Activated CD8-positive, alpha-beta T cell treated with anti-CD3 and anti-CD28 coated beads for 36 hours (primary cell): ENCODE results near the gene FOXN3. TPM values are rescaled to one million over a fixed set of nuclear protein-coding genes. Genes with fewer than 3 reads are reported as not detected.

Source experiments
- ATAC-seq: fragments of 200-7000 bp; cut with Tn5 transposase; one replicate; pipeline ENCODE4 v1.10.0; 2021; ENCODE audit warnings: mild to moderate bottlenecking, moderate library complexity
- CTCF ChIA-PET: fragments of 350-600 bp; sonication (Branson Sonifier 250); formaldehyde crosslinking; loops from one replicate; lab custom pipeline; 2021; ENCODE audit warnings: antibody characterized with exemption; lab: Charles Lee
- POLR2A ChIA-PET: fragments of 350-600 bp; sonication (Branson Sonifier 250); formaldehyde crosslinking; loops from one replicate; lab custom pipeline; 2021; ENCODE audit warnings: antibody characterized with exemption; lab: Charles Lee
- DNase-seq: peaks from one replicate; pipeline ENCODE4 v3.0.0-alpha.2; 2020
- H3K27ac Mint-ChIP-seq: one replicate; pipeline ENCODE4 v1.8.0; 2021; ENCODE audit warnings: mild to moderate bottlenecking, mixed read lengths
- H3K27me3 Mint-ChIP-seq: one replicate; pipeline ENCODE4 v1.8.0; 2021; ENCODE audit warnings: mixed read lengths
- H3K36me3 Mint-ChIP-seq: one replicate; pipeline ENCODE4 v1.8.0; 2021; ENCODE audit warnings: low read depth, mixed read lengths
- H3K4me1 Mint-ChIP-seq: one replicate; pipeline ENCODE4 v1.8.0; 2021; ENCODE audit warnings: low read depth, mixed read lengths
- H3K4me3 Mint-ChIP-seq: one replicate; pipeline ENCODE4 v1.8.0; 2021; ENCODE audit warnings: mild to moderate bottlenecking, moderate library complexity, mixed read lengths
- H3K9me3 Mint-ChIP-seq: one replicate; pipeline ENCODE4 v1.8.0; 2021; ENCODE audit warnings: mixed read lengths
- CTCF ChIP-seq: fragments of 200-600 bp; IDR thresholded peaks from one replicate; pipeline ENCODE4 v1.8.0; 2022; ENCODE audit warnings: antibody characterized with exemption, mild to moderate bottlenecking
- intact Hi-C: fragments of 100-400 bp; cut with micrococcal nuclease; formaldehyde crosslinking; loops from one replicate; pipeline ENCODE4 v1.10.0; 2022
- total RNA-seq, 2 experiments: library from RNA; stranded (reverse); gene quantifications; one replicate each; pipeline ENCODE4 v1.2.3, GENCODE V29; 2021

Gene FOXN3
- total RNA-seq, 2 experiments from 2014 or later = 83.4 to 85.0 TPM

- Mint-ChIP-seq H3K4me1 (peaks cover 2% of the 10 kb centered on the region), H3K27ac (no peak overlapping the region), H3K36me3 (no peaks in the 10 kb centered on the region), H3K27me3 (no peaks in the 10 kb centered on the region), H3K4me3 (no peak overlapping the region), H3K9me3 (no peaks in the 10 kb centered on the region)
- ChIA-PET POLR2A (no interaction called here), CTCF (no interaction called here)
- no peak for TF ChIP-seq CTCF
- intact Hi-C loops = no loop called here
- ATAC-seq = no peak
- no peak for DNase-seq
Measured at GRCh38 chr14:89143595-89143994, 273.4 kb downstream of the FOXN3 start.

DNA sequence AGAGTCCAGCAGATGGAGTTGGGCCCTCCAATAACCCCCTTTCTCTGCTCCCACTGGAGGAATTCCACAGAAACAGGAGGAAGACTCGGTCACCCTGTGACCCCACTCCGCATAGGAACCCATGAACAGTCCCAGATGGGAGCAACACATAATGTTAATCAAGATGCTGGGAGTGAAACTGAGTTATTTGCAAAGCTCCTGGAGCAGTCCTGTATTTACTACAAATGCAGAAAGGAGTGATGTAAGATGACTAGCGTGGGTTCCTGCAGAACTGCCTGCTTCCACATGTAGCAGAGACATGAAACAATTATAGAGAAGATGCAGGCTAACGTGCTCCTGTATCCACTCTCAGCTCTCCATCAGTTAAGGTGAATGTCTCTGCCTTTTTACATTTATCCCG is 274.7 kb downstream of the FOXN3 start:
- H3K27me3 Mint-ChIP-seq = no peaks in the 10 kb centered on the region
- TF ChIP-seq CTCF = no peak
- intact Hi-C loops = no loop called here
- H3K4me1 Mint-ChIP-seq = peaks cover 2% of the 10 kb centered on the region
- DNase-seq (no peak), ATAC-seq (no peak)
- no peak overlapping the region for H3K27ac Mint-ChIP-seq
- ChIA-PET CTCF (no interaction called here), POLR2A (no interaction called here)
- H3K9me3 Mint-ChIP-seq = no peaks in the 10 kb centered on the region
- no peak overlapping the region for H3K4me3 Mint-ChIP-seq
- H3K36me3 Mint-ChIP-seq = no peaks in the 10 kb centered on the region

DNA sequence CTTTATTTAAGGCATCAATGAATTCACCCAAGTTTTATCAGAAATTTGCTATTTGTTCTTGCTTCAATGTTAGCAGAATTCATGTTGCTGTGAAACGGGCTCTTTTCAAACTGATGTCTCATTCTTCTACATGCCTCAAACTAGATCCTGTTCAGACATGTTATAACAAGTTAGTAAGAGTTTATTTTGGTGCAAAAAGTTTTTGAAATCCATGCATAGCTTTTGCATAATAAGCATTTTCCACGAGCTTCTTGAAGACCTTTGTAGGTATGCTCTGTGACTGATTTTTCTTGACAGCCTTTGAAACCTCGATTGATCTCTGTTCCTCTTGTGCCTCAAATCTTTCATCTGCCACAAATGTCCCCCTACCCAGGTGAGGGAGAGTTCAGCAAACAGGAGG is 275.2 kb downstream of the FOXN3 start:
- no peak for TF ChIP-seq CTCF
- Mint-ChIP-seq H3K36me3 (no peaks in the 10 kb centered on the region), H3K27ac (no peak overlapping the region), H3K9me3 (peaks cover 4% of the 10 kb centered on the region), H3K4me1 (peaks cover 2% of the 10 kb centered on the region), H3K27me3 (no peaks in the 10 kb centered on the region), H3K4me3 (no peak overlapping the region)
- intact Hi-C loops = no loop called here
- ATAC-seq = no peak
- ChIA-PET CTCF (no interaction called here), POLR2A (no interaction called here)
- no peak for DNase-seq

GRCh38 chr14:89140326-89140725 is 276.7 kb downstream of the FOXN3 start:
- intact Hi-C loops = no loop called here
- Mint-ChIP-seq H3K36me3 (no peaks in the 10 kb centered on the region), H3K27ac (no peak overlapping the region), H3K4me1 (peaks cover 2% of the 10 kb centered on the region), H3K27me3 (no peaks in the 10 kb centered on the region), H3K9me3 (peaks cover 16% of the 10 kb centered on the region), H3K4me3 (no peak overlapping the region)
- no peak for ATAC-seq
- CTCF ChIA-PET = no interaction called here
- TF ChIP-seq CTCF = no peak
- DNase-seq = no peak
- POLR2A ChIA-PET = no interaction called here

GRCh38 chr14:89139404-89140247 is 277.4 kb downstream of the FOXN3 start:
- no peak for ATAC-seq
- ChIA-PET POLR2A (no interaction called here), CTCF (no interaction called here)
- intact Hi-C loops = no loop called here
- Mint-ChIP-seq H3K4me1 (peaks cover 2% of the 10 kb centered on the region), H3K36me3 (no peaks in the 10 kb centered on the region), H3K9me3 (peaks cover 18% of the 10 kb centered on the region), H3K27ac (no peak overlapping the region), H3K4me3 (no peak overlapping the region), H3K27me3 (no peaks in the 10 kb centered on the region)
- TF ChIP-seq CTCF = no peak
- DNase-seq = no peak
